B cell (primary cell): ENCODE measurements around the gene UBL4A. TPM values are rescaled to one million over a fixed set of nuclear protein-coding genes. Genes with fewer than 3 reads are reported as not detected.

Source experiments
- ATAC-seq: fragments of 200-7000 bp; cut with Tn5 transposase; one replicate; pipeline ENCODE4 v1.10.0; 2021; ENCODE audit warnings: low read depth, mild to moderate bottlenecking, moderate number of reproducible peaks, moderate library complexity
- CTCF ChIA-PET: fragments of 350-600 bp; sonication (Branson Sonifier 250); formaldehyde crosslinking; loops from one replicate; lab custom pipeline; 2021; ENCODE audit warnings: antibody characterized with exemption, inconsistent platforms; lab: Charles Lee
- POLR2A ChIA-PET: fragments of 350-600 bp; sonication (Branson Sonifier 250); formaldehyde crosslinking; loops from one replicate; lab custom pipeline; 2021; ENCODE audit warnings: antibody characterized with exemption; lab: Charles Lee
- DNase-seq: peaks from one replicate; pipeline ENCODE4 v3.0.0; 2013
- H2AFZ ChIP-seq: 2 replicates; pipeline ENCODE4 v1.6.1; 2012; ENCODE audit warnings: mild to moderate bottlenecking, low read depth, low read length; ENCODE audit not compliant: insufficient read depth, poor library complexity, severe bottlenecking
- H3K27ac ChIP-seq, 2 donors: 1 replicate in 1 of 2; 2 replicates in 1 of 2; pipeline ENCODE4 v1.5.1; 2012 to 2013; ENCODE audit warnings: low read length in 2 of 2, mild to moderate bottlenecking in 2 of 2, moderate library complexity in 1 of 2
- H3K27me3 ChIP-seq, 4 experiments: fragments of 200-600 bp in 1 of 4; sonication (generic) in 1 of 4; replicated peaks in 1 of 4; 1 replicate in 2 of 4; 2 replicates in 2 of 4; pipeline versions ENCODE4 v1.6.1 to v1.7.0; 2013 to 2016; ENCODE audit warnings: low read length in 3 of 4, mild to moderate bottlenecking in 2 of 4, mixed read lengths in 1 of 4, moderate library complexity in 1 of 4; ENCODE audit not compliant: insufficient read depth in 4 of 4, control insufficient read depth in 3 of 4; ENCODE audit errors: control extremely low read depth in 1 of 4
- H3K36me3 ChIP-seq, 2 experiments: replicated peaks in 1 of 2; 1 replicate in 1 of 2; 2 replicates in 1 of 2; pipeline versions ENCODE4 v1.6.1 to v1.7.1; 2013; ENCODE audit warnings: low read length in 1 of 2; ENCODE audit not compliant: insufficient read depth in 2 of 2, control insufficient read depth in 1 of 2; ENCODE audit errors: control extremely low read depth in 1 of 2, extremely low read depth in 1 of 2
- H3K4me1 ChIP-seq, 2 donors: fragments of 200-600 bp in 1 of 2; sonication (generic) in 1 of 2; 1 replicate in 1 of 2; 2 replicates in 1 of 2; pipeline versions ENCODE4 v1.5.1 to v1.6.1; 2013 to 2017; ENCODE audit warnings: low read length in 2 of 2; ENCODE audit not compliant: control insufficient read depth in 2 of 2, insufficient read depth in 2 of 2
- H3K4me2 ChIP-seq: replicated peaks from 2 replicates; pipeline ENCODE3; 2012; ENCODE audit warnings: mild to moderate bottlenecking, low read depth, low read length; ENCODE audit not compliant: poor library complexity, severe bottlenecking
- H3K4me3 ChIP-seq, 5 experiments: fragments of 200-600 bp in 1 of 5; sonication (generic) in 1 of 5; 1 replicate in 3 of 5; 2 replicates in 2 of 5; pipeline versions ENCODE4 v1.5.1 to v1.7.0; 2011 to 2016; ENCODE audit warnings: low read length in 4 of 5, mild to moderate bottlenecking in 4 of 5, low read depth in 2 of 5, control low read depth in 1 of 5, moderate library complexity in 1 of 5; ENCODE audit not compliant: insufficient read depth in 1 of 5; ENCODE audit errors: control extremely low read depth in 1 of 5, extremely low read depth in 1 of 5
- H3K79me2 ChIP-seq: fragments of 200-600 bp; sonication (generic); one replicate; pipeline ENCODE4 v1.6.0; 2016; ENCODE audit warnings: low read length; ENCODE audit not compliant: control insufficient read depth, insufficient read depth
- H3K9ac ChIP-seq: fragments of 200-600 bp; sonication (generic); 2 replicates; pipeline ENCODE4 v1.6.1; 2017; ENCODE audit warnings: mild to moderate bottlenecking, low read length, moderate library complexity
- H3K9me3 ChIP-seq, 3 donors: one replicate each; pipeline versions ENCODE4 v1.6.1 to v1.7.1; 2013; ENCODE audit warnings: low read length in 2 of 3; ENCODE audit not compliant: control insufficient read depth in 2 of 3, insufficient read depth in 1 of 3; ENCODE audit errors: control extremely low read depth in 1 of 3
- H4K20me1 ChIP-seq: 2 replicates; pipeline ENCODE4 v1.6.0; 2012; ENCODE audit warnings: mild to moderate bottlenecking, low read length; ENCODE audit not compliant: insufficient read depth, control insufficient read depth, poor library complexity, severe bottlenecking
- H3K27ac Mint-ChIP-seq: one replicate; pipeline ENCODE4 v1.8.0; 2021; ENCODE audit warnings: mixed read lengths
- H3K27me3 Mint-ChIP-seq: one replicate; pipeline ENCODE4 v1.8.0; 2021; ENCODE audit warnings: mixed read lengths
- H3K4me1 Mint-ChIP-seq: one replicate; pipeline ENCODE4 v1.8.0; 2021; ENCODE audit warnings: mixed read lengths
- H3K4me3 Mint-ChIP-seq: one replicate; pipeline ENCODE4 v1.8.0; 2021; ENCODE audit warnings: mixed read lengths
- H3K9me3 Mint-ChIP-seq: one replicate; pipeline ENCODE4 v1.8.0; 2022; ENCODE audit warnings: mixed read lengths; ENCODE audit not compliant: insufficient read depth
- CTCF ChIP-seq: fragments of 200-600 bp; IDR thresholded peaks from one replicate; pipeline ENCODE4 v1.8.0; 2022; ENCODE audit warnings: antibody characterized with exemption, mild to moderate bottlenecking
- EZH2 ChIP-seq: IDR thresholded peaks from 2 replicates; pipeline ENCODE4 v1.6.1; 2012; ENCODE audit warnings: borderline replicate concordance, low read depth, mild to moderate bottlenecking, moderate library complexity, low read length; ENCODE audit not compliant: insufficient read depth, poor library complexity, severe bottlenecking
- WGBS: methylation state at CpG from one replicate; pipeline ENCODE4 v1.1.5; 2013; ENCODE audit warnings: missing lambda C conversion rate; ENCODE audit not compliant: insufficient coverage; 5-methylcytosine and 5-hydroxymethylcytosine counted together
- intact Hi-C: fragments of 100-400 bp; cut with micrococcal nuclease; formaldehyde crosslinking; loops from one replicate; pipeline ENCODE4 v1.10.0; 2022
- polyA plus RNA-seq: library from polyadenylated mRNA; depleted of rRNA; stranded (reverse); fragments of >200 nt; gene quantifications from 2 replicates; pipeline ENCODE4 v1.2.3, GENCODE V29; 2012
- total RNA-seq, 2 donors: library from RNA; stranded (reverse); fragments of 120-200 nt in 1 of 2; gene quantifications; 1 replicate in 1 of 2; 2 replicates in 1 of 2; pipeline versions ENCODE4 v1.2.3 to v1.2.4, GENCODE V29; 2013 to 2022

The UBL4A gene
- total and polyA plus RNA-seq, 2 donors (not counting 1 experiment from before 2014, with no cell fraction given) = 13.1 to 23.3 TPM

- Histone ChIP-seq H3K27ac (no peak overlapping the region), H3K27me3 (no peaks in the 10 kb centered on the region), H3K4me2 (no peak overlapping the region), H2AFZ (no peak overlapping the region), H3K9ac (no peak overlapping the region), H3K4me1 (peaks cover 8 to 13% of the 10 kb centered on the region in 2 donors), H3K4me3 (no peak overlapping the region), H4K20me1 (no peaks in the 10 kb centered on the region), H3K9me3 (no peaks in the 10 kb centered on the region), H3K79me2 (no peaks in the 10 kb centered on the region), H3K36me3 (no peaks in the 10 kb centered on the region)
- DNase-seq = no peak
- peak overlapping the region; percentile 10 for H3K27ac Mint-ChIP-seq
- intact Hi-C loops = no loop called here
- H3K4me3 Mint-ChIP-seq = no peak overlapping the region
- 100% methylated on average over 4 of the region's 14 CpGs for WGBS
- H3K27me3 Mint-ChIP-seq = no peaks in the 10 kb centered on the region
- H3K9me3 Mint-ChIP-seq = no peaks in the 10 kb centered on the region
- no peak for TF ChIP-seq EZH2
- TF ChIP-seq CTCF = no peak
- ChIA-PET POLR2A (interaction anchor here (0.8 kb wide), 1 partner anchor 60 kb away, joined by 6 read pairs; no protein-coding TSS in a partner anchor), CTCF (interaction anchor here (1.0 to 1.8 kb wide), 4 partner anchors 28 to 153 kb away, joined by 3 to 7 read pairs (median 6); partner anchors contain the start of genes FLNA and RPL10)
- ATAC-seq = no peak
- H3K4me1 Mint-ChIP-seq = peaks cover 11% of the 10 kb centered on the region
These were observed 39.4 kb upstream of the UBL4A start for GRCh38 chrX:154525606-154526490.

- Histone ChIP-seq H3K9ac (no peak overlapping the region), H2AFZ (no peak overlapping the region), H3K27ac (no peak overlapping the region), H3K36me3 (no peaks in the 10 kb centered on the region), H3K4me2 (no peak overlapping the region), H3K79me2 (no peaks in the 10 kb centered on the region), H3K27me3 (no peaks in the 10 kb centered on the region), H3K9me3 (no peaks in the 10 kb centered on the region), H3K4me1 (peaks cover 4 to 16% of the 10 kb centered on the region in 2 donors), H4K20me1 (no peaks in the 10 kb centered on the region), H3K4me3 (no peak overlapping the region)
- Mint-ChIP-seq H3K27me3 (no peaks in the 10 kb centered on the region), H3K27ac (no peak overlapping the region), H3K4me3 (no peak overlapping the region), H3K9me3 (no peaks in the 10 kb centered on the region), H3K4me1 (peaks cover 12% of the 10 kb centered on the region)
- intact Hi-C loops = loop anchor here (5.0 kb wide), 3 partner anchors 62 to 147 kb away; partner anchors contain the start of genes FLNA, PLXNA3 and RPL10
- no peak for TF ChIP-seq CTCF
- TF ChIP-seq EZH2 = no peak
- DNase-seq = no peak
- ATAC-seq = no peak
- WGBS = 100% methylated on average over 3 of the region's 8 CpGs
- POLR2A ChIA-PET = interaction anchor here (1.5 kb wide), 1 partner anchor 8 kb away, joined by 6 read pairs; no protein-coding TSS in a partner anchor
- CTCF ChIA-PET = no interaction called here
These were observed 33.0 kb upstream of the UBL4A start for GRCh38 chrX:154519389-154519788.
